HT-29 (cell line): ENCODE results near the gene NSMF. TPM values are rescaled to one million over a fixed set of nuclear protein-coding genes. Genes with fewer than 3 reads are reported as not detected.
"Not testable (repeated sequence)": the region's sequence is repeated elsewhere in the genome, so short reads cannot be mapped to it uniquely, and the experiment has no call there.

Source experiments
- DNase-seq: peaks from one replicate; pipeline ENCODE4 v3.0.0-alpha.2; 2015; ENCODE audit warnings: low spot score
- total RNA-seq: library from RNA; depleted of rRNA; stranded (reverse); fragments of >200 nt; shearing (Covaris generic); gene quantifications from 2 replicates; pipeline ENCODE4 v1.2.3, GENCODE V29; 2014

The NSMF gene
- total RNA-seq, 1 experiment from 2014 or later: 74.4 TPM

DNA sequence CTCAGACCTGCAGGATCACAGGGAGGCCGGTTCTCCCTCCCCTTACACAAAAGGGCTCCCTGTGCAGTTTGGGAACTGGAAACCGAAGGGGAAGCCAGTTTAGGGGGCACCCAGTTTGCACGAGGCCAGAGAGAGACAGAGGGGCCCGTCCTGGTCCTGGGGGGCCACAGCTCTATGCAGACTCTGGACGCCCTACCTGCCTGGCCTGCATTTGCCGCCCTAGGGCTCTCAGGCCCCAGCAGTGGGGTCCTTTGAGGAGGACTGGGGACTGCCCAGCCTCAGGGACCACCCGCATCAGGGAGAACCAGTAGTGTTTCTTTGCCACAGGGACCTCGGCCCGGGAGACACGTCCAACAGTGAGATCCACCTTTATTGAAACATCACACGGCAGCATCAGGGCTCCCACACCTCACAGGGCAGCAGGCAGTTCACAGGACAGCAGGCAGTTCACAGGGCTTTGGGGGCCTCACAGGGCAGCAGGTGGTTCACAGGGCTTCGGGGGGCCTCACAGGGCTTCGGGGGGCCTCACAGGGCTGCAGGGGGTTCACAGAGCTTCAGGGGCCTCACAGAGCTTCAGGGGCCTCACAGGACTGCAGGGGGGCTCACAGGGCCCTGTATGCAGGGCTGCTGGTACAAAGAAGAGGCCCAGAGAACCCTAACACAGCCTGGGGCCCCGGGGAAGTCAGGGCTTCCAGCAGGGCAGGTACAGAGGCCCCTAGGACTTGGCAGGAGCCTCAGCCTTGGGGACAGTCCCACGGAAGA, 648 bp upstream of the NSMF start:
- no peak for DNase-seq

DNA sequence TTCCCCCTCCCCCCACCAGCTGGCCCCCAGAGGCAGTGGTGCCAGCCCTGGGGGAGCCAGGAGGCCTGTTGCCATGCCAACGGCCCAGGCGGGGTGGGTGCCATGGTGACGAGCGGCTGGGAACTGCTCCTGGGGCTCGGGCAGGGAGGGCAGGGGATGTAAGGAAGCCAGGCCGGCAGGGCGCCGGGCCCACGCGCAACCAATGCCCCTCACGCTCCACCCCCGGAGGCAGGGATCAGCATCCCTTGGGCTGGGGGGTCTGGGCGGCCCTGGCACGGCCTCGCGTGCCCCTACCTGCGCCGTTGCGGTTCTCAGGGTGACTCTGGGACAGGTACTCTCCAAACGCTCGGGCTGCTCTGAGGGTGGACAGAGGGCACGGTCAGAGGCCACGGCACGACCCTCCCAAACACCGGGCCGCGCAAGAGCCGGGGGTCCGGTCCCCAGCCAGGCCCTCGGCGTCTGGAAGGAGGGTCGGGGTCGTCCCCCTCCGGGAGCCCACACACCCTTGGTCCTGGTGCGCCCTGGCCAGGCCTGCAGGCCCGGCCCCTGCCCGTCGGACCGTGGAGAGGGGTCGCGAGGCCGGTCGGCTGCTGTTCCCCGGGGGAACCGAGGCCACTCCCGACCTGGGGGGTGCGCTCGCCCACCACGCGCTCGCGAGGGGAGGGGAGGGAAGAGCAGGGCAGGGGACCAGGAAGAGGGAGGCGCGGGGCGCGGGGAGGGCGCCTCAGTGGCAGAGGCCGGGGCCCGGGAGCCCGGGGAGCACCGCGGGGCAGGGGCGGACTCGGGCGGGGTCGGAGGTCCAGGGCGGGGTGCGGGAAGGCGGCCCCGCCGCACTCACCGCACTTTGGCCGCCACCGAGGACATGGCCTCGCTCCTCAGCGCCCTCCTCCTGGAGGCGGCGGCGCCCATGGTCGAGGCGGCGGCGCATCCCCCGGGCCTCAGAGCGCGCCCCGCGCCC, 661 bp downstream of the NSMF start:
- DNase-seq: no peak

DNA sequence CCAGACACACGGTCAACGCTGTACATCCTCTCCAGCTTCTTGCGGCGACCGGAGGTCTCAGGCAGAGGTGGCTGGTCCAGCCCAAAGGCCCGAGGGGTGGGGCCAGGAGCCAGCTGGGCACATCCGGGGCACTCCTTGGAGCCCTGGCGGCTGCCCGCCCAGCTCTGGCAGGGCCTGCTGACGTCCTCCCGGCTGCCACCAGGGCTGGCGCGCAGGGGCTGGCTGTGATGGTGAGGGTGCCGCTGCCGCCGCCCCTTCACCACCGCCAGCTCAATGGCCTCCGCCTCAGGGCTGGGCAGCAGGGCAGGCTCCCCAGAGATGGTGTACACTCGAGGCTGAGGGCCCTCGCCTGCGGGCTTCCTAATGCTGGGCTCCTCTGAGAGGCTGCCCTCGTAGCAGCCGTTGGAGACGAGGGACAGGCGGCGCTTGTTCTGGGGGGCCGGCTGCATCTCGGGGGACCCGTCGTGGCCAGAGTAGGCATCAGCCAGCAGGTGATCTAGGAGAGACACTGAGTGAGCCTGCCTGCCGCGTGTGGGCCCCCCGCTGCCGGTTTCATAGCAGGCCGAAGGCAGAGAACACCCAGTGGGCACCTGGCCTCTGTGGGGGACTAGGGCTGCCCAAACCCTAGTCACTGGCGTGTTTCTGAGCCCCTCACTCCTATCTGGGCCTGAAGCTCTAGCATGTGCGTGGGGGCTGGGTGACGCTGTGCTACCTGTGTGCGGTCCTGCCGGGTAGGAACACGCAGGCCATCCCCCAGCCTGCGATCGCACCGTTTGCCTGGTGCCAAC, 1.5 kb downstream of the NSMF start:
- DNase-seq: no peak

DNA sequence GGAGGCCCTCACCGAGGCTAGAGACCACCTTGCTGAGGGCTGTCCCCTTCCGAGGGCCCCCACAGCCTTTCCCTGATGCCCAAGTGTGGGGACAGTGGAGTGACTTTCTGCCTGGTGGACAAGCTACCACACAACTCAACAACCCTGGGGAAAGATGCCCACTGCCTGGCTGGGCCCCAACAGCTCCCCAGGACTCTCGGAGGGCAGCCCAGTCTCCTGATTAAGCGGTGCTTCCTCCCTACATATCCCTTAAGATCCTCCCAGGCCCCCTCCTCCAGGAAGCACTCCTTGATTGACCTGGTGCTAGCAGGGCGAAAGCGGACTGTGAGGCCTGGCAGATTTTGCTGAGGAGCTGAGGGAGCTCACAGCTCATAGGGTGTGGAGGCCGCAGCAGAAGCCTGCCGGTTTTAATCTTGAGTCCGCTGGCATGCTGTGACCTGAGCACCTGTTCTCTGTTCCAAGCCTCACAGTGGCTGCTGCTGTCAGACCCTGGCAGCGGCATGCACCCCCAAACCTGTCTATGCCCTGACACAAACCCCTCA, 2.2 kb downstream of the NSMF start:
- no peak for DNase-seq

DNA sequence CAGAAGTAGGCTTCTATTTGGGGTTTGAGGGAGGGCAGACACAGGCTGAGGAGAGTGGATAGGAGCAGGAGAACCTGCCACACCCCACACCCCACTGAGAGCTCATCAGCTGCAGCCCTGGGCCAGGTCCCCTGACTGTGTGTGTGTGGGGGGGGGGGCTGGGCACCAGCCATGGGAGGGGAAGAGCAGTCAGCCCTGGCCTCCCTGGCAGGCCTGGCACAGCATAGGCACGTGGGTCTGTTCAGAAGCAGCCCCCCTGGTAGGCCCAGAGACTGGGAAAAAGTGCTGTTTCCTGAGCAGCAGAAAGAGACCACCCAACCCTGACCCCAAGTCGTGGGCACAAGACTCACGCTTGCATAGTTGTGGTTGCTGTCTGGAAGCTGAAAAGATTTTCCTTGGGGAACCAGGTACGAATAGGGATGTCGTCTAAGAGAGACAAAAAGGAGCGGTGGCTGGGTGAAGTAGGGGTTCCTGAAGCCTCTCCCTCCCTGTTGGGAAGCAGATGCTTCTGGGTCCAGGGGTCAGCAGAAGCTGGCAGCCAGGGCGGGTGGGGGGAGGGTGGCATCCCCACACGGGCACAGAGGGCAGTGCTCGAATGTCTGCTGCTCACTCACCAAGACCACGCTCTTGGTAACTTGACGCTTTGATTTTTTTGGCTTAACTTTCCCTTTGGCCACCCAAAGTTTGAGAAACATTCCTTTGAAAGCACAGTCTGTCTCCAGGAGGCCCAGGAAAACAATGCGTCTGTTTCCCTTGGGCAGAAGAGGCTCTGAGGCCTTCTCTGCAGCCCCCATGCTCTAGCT, 2.9 kb downstream of the NSMF start:
- no peak for DNase-seq

DNA sequence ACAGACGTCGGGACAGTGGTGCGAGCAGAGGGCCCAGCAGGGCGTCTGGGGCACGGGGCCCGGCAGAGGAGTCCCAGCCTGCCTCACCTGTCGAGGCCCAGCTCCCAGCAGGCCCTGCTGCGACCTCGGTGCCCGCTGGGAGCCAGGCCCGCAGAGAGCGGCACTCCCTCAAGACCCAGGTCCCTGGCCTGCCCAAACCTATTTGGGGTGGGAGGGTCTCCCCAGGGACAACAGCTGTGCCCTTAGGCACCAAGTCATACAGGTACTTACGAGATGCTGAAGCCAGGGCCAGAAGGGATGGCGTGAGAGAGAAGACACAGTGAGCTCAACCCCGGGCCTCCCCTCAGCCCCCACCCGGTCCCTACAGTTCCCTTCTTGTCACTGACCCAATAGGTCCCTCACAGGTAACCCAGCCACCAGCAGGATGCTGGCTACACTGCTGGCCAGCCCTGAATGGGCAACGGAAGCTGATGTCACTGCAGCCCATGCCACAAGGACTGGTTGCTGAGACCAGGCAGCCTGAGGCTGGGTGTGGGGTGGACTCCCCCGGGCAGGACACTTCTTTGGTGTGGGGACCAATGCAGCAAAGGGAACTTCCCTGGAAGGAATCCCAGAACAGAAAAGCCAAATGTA, 3.7 kb downstream of the NSMF start:
- DNase-seq: no peak

DNA sequence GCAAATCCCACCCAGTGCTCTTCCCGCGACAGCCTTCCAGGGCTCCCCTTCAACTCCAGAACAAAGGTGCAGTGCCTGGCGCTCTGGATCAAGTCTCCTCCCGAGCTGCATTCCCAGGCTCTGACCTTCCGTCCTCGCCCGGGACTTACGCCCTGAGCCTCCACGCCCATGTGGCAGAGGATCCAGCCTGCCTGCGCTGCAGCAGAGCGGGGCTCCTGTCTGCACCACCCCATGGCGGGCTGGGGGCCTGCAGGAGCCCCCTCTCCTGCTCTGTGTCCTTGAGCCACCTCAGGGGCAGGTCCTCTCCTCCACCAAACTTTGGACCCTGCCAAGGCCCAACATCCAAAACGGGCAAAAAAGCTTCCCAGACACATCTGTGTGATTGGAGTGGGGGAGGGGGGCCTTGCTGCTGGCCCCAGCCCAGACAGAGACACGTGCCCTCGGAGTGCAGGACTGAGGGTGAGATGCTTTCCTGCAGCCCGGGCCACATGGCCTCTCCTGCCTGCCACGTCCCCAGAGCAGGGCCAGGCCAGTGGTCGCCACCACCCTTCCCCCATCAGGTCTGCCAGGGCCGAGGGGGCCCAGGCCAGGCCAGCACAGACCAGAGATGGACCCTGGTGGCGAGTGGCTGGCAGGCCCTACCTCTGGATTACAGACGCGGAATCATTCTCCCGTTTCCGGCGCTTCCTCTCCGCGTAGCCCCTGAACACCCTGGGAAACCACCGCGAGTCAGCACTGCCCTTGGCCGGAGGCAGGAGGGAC, 4.4 kb downstream of the NSMF start:
- peak; percentile 61 for DNase-seq

DNA sequence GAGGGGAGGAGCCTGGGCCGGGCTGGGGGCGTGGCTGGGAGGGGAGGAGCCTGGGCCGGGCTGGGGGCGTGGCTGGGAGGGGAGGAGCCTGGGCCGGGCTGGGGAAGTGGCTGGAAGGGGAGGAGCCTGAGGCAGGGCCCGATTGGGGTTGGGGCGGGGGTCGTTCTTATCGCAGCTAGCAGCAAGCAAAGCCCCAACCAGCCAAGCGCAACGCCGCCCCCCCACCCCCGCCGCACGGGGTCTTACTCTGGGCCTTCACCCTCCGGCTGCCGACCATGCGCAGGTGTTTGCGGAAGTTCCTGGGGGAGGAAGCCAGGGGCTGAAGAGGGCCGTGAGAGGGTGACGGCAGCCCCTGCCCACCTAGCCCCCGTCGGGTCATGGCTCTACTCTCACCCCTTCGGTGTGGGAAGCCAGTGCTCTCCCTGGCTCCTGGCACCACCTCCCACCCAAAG, 5.0 kb downstream of the NSMF start:
- no peak for DNase-seq

DNA sequence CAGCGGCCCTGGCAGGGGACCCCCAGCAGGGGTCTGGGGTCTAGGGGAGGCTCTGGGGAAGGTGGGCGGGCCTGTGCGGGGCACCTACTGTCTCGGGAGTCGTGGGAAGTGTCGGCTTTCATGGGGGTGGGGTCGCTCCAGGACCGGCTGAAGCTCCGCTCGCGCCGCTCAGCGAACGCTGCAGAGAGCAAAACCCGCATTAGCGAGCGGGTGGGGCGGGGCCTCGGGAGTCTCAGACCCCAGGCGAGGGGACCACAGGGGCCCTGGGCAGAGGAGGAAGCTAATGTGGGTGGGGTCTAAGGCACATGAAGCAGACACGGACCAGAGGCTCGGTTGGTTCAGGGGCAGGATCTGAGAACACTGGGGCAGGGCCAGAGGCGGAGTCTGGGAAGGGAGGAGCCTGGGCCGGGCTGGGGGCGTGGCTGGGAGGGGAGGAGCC, 5.5 kb downstream of the NSMF start:
- DNase-seq: no peak

DNA sequence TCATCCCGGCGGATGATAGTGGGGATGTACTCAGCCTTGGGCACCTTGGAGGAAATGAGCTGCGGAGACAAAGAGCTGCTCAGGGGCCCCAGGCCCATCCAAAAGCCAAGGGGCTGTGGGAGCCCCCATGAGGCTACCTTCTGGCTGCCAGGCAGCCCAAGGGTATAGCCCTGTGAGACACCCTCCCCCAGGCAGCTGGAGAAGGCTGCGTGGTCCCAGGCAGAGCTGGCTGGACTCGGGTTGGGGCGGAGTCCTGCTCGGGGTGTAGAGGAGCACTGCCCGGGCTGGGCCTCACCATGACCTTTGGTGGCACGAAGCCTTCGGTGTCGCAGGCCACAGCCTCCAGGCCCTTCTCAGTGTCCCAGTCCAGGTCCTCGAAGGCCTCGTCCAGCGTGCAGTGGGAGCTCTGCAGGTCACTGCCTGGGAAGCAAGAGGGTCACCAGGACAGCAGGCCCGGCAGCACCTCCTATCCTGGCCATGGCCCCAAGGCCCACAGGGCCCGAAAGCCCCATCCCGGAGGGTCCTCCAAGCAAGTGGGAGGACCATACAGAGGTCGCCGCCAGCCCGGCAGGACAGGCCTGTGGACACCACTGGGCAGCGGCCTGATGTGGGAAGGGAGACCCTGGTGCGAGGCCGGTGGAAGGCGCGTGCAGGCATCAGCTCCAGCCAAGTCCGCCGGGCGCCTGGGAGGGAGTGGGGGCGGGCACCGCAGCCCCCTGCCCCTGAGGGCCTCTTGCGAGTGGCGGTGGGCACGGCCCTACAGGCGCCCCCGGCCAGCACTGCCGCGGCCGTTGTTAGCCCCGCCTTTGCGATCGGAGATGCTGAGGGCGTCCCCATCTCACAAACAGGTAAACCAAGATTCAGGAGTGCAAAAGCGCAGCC, 6.1 kb downstream of the NSMF start:
- DNase-seq: no peak

DNA sequence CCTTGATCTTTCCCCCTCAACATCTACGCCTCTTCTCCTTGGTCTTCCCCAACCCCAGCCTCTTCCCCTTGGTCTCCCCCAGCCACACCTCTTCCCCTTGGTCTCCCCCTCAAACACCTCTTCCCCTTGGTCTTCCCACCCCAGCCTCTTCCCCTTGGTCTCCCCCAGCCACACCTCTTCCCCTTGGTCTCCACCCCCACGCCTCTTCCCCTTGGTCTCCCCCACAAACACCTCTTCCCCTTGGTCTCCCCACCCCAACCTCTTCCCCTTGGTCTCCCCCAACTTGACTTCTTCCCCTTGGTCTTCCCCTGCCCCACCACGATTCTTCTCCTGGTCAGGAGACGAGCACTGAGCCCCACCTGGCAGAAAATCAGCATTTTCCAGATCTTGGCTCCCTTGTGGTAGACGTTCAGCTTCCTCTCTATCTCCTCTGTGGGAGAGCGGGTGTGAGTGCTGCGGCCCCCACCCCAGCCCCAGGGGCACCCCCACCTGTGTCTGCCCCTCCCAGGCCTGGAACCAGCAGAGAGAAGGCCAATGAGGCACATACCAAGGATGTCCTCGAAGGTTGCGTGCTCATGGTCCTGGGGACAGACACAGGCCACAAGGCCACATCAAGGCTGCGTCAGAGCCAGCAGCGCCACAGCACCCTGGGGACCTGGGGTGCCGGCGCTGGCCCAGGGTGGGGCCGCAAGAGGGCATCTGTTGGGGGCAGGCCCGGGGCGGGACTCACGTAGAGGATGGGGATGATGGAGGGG, 7.0 kb downstream of the NSMF start:
- no peak for DNase-seq

DNA sequence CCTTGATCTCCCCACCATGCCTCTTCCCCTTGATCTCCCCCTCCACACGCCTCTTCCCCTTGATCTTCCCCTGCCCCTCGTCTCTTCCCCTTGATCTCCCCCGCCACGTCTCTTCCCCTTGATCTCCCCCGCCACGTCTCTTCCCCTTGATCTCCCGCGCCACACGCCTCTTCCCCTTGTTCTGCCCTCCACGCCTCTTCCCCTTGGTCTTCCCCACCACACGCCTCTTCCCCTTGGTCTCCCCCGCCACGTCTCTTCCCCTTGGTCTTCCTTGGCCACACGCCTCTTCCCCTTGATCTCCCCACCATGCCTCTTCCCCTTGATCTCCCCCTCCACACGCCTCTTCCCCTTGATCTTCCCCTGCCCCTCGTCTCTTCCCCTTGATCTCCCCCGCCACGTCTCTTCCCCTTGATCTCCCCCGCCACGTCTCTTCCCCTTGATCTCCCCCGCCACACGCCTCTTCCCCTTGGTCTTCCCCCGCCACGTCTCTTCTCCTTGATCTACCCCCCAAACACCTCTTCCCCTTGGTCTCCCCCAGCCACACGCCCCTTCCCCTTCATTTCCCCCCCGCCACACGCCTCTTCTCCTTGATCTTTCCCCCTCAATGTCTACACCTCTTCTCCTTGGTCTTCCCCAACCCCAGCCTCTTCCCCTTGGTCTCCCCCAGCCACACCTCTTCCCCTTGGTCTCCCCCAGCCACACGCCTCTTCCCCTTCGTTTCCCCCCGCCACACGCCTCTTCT, 7.7 kb downstream of the NSMF start:
- DNase-seq: not testable (repeated sequence)

DNA sequence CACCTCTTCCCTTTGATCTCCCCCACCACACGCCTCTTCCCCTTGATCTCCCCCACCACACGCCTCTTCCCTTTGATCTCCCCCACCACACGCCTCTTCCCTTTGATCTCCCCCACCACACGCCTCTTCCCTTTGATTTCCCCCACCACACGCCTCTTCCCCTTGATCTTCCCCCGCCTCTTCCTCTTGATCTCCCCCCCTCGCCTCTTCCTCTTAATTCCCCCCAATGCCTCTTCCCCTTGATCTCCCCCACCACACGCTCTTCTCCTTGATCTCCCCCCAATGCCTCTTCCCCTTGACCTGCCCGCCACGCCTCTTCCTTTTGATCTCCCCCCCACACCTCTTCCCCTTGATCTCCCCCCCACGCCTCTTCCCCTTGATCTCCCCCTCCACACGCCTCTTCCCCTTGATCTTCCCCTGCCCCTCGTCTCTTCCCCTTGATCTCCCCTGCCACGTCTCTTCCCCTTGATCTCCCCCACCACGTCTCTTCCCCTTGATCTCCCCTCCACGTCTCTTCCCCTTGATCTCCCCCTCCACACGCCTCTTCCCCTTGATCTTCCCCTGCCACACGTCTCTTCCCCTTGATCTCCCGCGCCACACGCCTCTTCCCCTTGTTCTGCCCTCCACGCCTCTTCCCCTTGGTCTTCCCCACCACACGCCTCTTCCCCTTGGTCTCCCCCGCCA, 8.5 kb downstream of the NSMF start:
- DNase-seq: not testable (repeated sequence)

DNA sequence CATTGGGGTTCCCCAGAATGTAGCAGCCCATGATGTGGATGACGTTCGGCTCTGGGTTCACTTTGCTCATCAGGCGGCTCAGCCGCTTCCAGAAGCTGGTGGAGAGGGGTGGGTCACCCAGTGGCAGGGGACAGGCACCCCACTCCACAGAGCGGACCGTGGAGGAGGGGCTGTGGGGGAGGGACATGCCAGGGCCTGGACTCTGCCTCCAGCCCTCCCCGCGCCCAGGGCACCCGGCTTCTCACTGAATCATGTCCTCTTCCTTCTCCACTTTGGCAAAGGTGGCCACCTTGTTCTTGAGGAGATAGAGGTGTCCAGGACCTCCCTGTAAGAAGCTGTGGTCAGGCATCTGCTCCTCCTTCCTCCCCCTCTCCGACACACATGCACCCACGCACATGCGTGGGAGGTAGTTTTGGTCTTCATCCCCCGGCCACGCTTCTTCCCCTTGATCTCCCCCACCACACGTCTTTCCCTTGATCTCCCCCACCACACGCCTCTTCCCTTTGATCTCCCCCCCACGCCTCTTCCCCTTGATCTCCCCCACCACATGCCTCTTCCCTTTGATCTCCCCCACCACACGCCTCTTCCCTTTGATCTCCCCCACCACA, 9.1 kb downstream of the NSMF start:
- no peak for DNase-seq

DNA sequence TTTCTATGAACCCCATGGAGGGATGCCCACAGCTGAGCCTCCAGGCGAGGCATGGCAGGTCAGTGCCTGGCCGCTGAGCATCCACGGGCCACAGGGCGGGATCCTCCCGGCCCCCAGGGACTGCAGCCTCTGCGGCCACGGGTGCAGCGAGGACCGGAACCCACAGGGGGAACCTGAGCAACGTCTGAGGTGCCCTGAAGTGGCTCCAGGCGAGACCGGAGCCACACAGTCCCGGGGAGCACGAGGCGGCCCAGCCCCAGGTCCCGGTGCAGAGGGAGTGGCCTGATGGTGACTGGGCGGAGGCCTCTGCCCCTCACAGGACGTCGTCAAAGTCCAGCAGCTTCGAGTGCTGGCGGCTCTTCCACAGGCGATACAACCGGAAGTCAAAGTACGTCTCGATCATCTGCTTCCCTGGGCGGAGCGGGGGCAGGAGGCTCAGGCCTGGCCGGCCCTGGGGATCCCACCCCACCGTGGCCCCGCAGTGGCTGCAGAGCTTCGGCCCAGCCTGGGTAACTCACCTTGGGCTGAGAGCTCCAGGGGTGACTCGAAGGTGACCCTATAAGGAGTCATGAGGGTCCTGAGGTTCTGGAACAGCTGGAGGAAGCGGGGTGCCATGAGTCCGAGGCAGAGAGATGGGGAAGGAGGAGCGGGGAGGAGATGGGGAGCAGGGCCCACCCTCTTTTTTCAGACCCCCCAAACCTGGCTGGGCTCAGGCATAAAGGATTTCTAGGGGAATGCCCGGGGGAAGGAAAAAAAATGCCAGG, 9.9 kb downstream of the NSMF start:
- no peak for DNase-seq
